Neural progenitor cell (in vitro differentiated cells): ENCODE data around the gene C8A. TPM values are rescaled to one million over a fixed set of nuclear protein-coding genes. Genes with fewer than 3 reads are reported as not detected.

ENCODE experiments used
- DNase-seq: peaks from one replicate; pipeline ENCODE4 v3.0.0-alpha.2; 2016; ENCODE audit warnings: low spot score
- H2AFZ ChIP-seq: fragments of 200-600 bp; sonication (generic); replicated peaks from 2 replicates; pipeline ENCODE4 v1.6.1; 2016; ENCODE audit warnings: antibody characterized with exemption
- H3F3A ChIP-seq: fragments of 200-600 bp; sonication (generic); 2 replicates; pipeline ENCODE4 v1.6.1; 2016; ENCODE audit warnings: antibody characterized with exemption, low read depth
- H3K27ac ChIP-seq: fragments of 200-600 bp; sonication (generic); 2 replicates; pipeline ENCODE4 v1.5.1; 2016; ENCODE audit warnings: mild to moderate bottlenecking
- H3K27me3 ChIP-seq: fragments of 200-600 bp; sonication (generic); 2 replicates; pipeline ENCODE4 v1.6.1; 2016; ENCODE audit warnings: mild to moderate bottlenecking, moderate library complexity
- H3K36me3 ChIP-seq: fragments of 200-600 bp; sonication (generic); 2 replicates; pipeline ENCODE4 v1.5.1; 2016
- H3K4me1 ChIP-seq: fragments of 200-600 bp; sonication (generic); 2 replicates; pipeline ENCODE4 v1.6.1; 2016; ENCODE audit warnings: mixed run types
- H3K4me2 ChIP-seq: fragments of 200-600 bp; sonication (generic); 2 replicates; pipeline ENCODE4 v1.6.1; 2016
- H3K4me3 ChIP-seq: fragments of 200-600 bp; sonication (generic); 2 replicates; pipeline ENCODE4 v1.5.1; 2016
- H3K79me2 ChIP-seq: fragments of 200-600 bp; sonication (generic); 2 replicates; pipeline ENCODE4 v1.6.1; 2016; ENCODE audit warnings: low read depth
- H3K9ac ChIP-seq: fragments of 200-600 bp; sonication (generic); 2 replicates; pipeline ENCODE4 v1.6.1; 2016
- H3K9me3 ChIP-seq: fragments of 200-600 bp; sonication (generic); 2 replicates; pipeline ENCODE4 v1.5.1; 2016; ENCODE audit warnings: low read depth
- H4K20me1 ChIP-seq: fragments of 200-600 bp; sonication (generic); 2 replicates; pipeline ENCODE4 v1.6.1; 2016; ENCODE audit warnings: low read depth
- H3K27ac Mint-ChIP-seq: 3 replicates; pipeline ENCODE4 v1.8.0; 2021; ENCODE audit warnings: mixed read lengths
- H3K27me3 Mint-ChIP-seq: 2 replicates; pipeline ENCODE4 v1.8.0; 2022; ENCODE audit warnings: low read depth, mild to moderate bottlenecking, inconsistent platforms, moderate library complexity, mixed read lengths; ENCODE audit not compliant: insufficient read depth
- H3K36me3 Mint-ChIP-seq: 3 replicates; pipeline ENCODE4 v1.8.0; 2021; ENCODE audit warnings: mixed read lengths
- H3K4me1 Mint-ChIP-seq: 3 replicates; pipeline ENCODE4 v1.8.0; 2021; ENCODE audit warnings: mixed read lengths
- H3K4me3 Mint-ChIP-seq: 3 replicates; pipeline ENCODE4 v1.8.0; 2021; ENCODE audit warnings: mild to moderate bottlenecking, moderate library complexity, mixed read lengths
- H3K9me3 Mint-ChIP-seq: 3 replicates; pipeline ENCODE4 v1.8.0; 2020; ENCODE audit warnings: mixed read lengths
- EZH2 ChIP-seq: fragments of 200-600 bp; sonication (generic); IDR thresholded peaks from 2 replicates; pipeline ENCODE4 v1.6.1; 2017; ENCODE audit warnings: antibody characterized with exemption, mild to moderate bottlenecking, moderate library complexity
- EZH2phosphoT487 ChIP-seq: fragments of 200-600 bp; sonication (generic); IDR thresholded peaks from 2 replicates; pipeline ENCODE4 v1.6.1; 2017; ENCODE audit warnings: antibody characterized with exemption
- total RNA-seq: library from RNA; depleted of rRNA; stranded (reverse); fragments of >200 nt; gene quantifications from 2 replicates; pipeline ENCODE4 v1.2.3, GENCODE V29; 2015; ENCODE audit warnings: low replicate concordance
- TF ChIP-seq, protein P1 (sequence below): fragments of 200-600 bp; sonication (generic); IDR thresholded peaks from 2 replicates; pipeline ENCODE4 v1.5.1; 2017; ENCODE audit warnings: antibody characterized with exemption, mild to moderate bottlenecking

The C8A gene
- total RNA-seq, 1 donor from 2014 or later, result not detected

DNA sequence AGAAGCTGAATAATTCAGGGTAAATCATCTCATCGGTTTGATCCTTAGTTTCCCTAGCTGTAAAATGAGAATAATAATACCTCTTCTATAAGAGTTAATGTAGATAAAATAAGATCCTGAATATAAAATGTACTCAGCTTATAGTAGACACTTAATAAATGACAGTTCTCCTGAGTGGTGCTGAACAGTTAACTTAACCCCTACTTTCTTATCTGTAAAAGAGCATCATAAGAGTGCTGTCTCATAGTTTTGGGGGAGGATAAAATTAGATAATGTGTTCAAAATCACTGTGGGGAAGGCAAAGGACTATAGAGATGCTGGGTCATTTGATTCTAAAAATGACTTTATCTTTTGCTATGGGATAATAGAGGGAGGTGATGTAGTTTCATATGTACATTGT, 593 bp downstream of the C8A start:
- Mint-ChIP-seq H3K27me3 (peaks cover 7% of the 10 kb centered on the region), H3K9me3 (no peaks in the 10 kb centered on the region), H3K4me1 (peaks cover 8% of the 10 kb centered on the region), H3K36me3 (no peaks in the 10 kb centered on the region), H3K4me3 (no peak overlapping the region), H3K27ac (no peak overlapping the region)
- no peaks in the 10 kb centered on the region for H3K36me3 ChIP-seq
- TF ChIP-seq, protein P1, sequence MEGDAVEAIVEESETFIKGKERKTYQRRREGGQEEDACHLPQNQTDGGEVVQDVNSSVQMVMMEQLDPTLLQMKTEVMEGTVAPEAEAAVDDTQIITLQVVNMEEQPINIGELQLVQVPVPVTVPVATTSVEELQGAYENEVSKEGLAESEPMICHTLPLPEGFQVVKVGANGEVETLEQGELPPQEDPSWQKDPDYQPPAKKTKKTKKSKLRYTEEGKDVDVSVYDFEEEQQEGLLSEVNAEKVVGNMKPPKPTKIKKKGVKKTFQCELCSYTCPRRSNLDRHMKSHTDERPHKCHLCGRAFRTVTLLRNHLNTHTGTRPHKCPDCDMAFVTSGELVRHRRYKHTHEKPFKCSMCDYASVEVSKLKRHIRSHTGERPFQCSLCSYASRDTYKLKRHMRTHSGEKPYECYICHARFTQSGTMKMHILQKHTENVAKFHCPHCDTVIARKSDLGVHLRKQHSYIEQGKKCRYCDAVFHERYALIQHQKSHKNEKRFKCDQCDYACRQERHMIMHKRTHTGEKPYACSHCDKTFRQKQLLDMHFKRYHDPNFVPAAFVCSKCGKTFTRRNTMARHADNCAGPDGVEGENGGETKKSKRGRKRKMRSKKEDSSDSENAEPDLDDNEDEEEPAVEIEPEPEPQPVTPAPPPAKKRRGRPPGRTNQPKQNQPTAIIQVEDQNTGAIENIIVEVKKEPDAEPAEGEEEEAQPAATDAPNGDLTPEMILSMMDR, result no peak
- H3K27ac ChIP-seq, result no peak overlapping the region
- peaks cover 3% of the 10 kb centered on the region for H3K4me1 ChIP-seq
- no peaks in the 10 kb centered on the region for H3F3A ChIP-seq
- no peaks in the 10 kb centered on the region for H3K79me2 ChIP-seq
- no peak overlapping the region for H3K4me3 ChIP-seq
- H3K9me3 ChIP-seq, result no peaks in the 10 kb centered on the region
- no peak overlapping the region for H3K4me2 ChIP-seq
- H3K9ac ChIP-seq, result no peak overlapping the region
- H2AFZ ChIP-seq, result no peak overlapping the region
- no peak for DNase-seq
- H3K27me3 ChIP-seq, result no peaks in the 10 kb centered on the region
- no peaks in the 10 kb centered on the region for H4K20me1 ChIP-seq

DNA sequence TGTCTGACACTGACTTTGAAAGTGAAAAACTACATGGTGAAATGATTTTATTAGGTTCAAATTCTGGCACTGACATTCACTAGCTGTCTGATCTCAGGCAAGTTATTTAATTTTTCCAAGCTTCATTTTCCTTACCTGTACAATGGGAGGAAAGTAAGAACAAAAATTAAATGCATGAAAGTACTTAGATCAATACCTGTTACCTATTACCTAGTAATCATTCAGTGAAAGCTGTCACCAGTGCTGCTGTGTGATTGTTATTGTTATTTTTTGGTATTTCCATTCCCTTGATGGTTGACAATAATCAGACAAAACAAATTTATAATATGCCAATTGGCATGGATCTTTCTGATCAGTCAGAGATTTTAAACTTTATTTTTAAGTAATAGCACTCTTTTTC, 1.6 kb downstream of the C8A start:
- Histone ChIP-seq H3K27me3 (no peaks in the 10 kb centered on the region), H3K9ac (no peak overlapping the region), H3K36me3 (no peaks in the 10 kb centered on the region), H3K9me3 (no peaks in the 10 kb centered on the region), H3K79me2 (no peaks in the 10 kb centered on the region), H3K4me3 (no peak overlapping the region), H3K4me2 (no peak overlapping the region), H2AFZ (no peak overlapping the region), H3K4me1 (no peaks in the 10 kb centered on the region), H3K27ac (no peak overlapping the region), H4K20me1 (no peaks in the 10 kb centered on the region), H3F3A (no peaks in the 10 kb centered on the region)
- Mint-ChIP-seq H3K4me3 (no peak overlapping the region), H3K36me3 (no peaks in the 10 kb centered on the region), H3K27ac (no peak overlapping the region), H3K27me3 (peaks cover 7% of the 10 kb centered on the region), H3K9me3 (no peaks in the 10 kb centered on the region), H3K4me1 (peaks cover 3% of the 10 kb centered on the region)
- DNase-seq, result no peak
- TF ChIP-seq EZH2, result no peak
- no peak for TF ChIP-seq EZH2phosphoT487
- TF ChIP-seq, protein P1, result no peak

DNA sequence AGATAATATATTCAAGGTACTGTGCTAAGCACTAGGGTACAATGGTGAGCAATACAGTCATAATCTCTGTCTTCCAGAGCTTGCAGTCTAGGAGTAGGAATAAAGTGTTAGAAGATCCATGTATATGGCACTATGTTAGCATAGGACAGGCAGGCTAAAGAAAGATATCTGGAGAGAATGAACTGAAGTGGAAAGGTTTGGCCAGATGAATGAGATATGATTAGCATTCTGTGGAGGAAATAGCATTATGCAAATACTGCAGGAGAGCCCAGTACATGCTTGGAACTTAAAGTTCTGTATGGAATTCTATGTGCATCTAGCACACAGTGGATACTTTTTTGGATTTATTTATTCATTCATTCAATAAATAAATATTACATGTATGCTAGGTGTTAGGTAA, 4.7 kb downstream of the C8A start:
- H3K79me2 ChIP-seq, result no peaks in the 10 kb centered on the region
- no peak overlapping the region for H2AFZ ChIP-seq
- no peaks in the 10 kb centered on the region for H3K36me3 ChIP-seq
- H3K27ac ChIP-seq, result no peak overlapping the region
- H3K9ac ChIP-seq, result no peak overlapping the region
- no peaks in the 10 kb centered on the region for H3K9me3 ChIP-seq
- H3K4me3 Mint-ChIP-seq, result no peak overlapping the region
- no peak overlapping the region for H3K27ac Mint-ChIP-seq
- H3K27me3 ChIP-seq, result no peaks in the 10 kb centered on the region
- H3K4me2 ChIP-seq, result no peak overlapping the region
- no peak for DNase-seq
- TF ChIP-seq, protein P1, result no peak
- TF ChIP-seq EZH2, result no peak
- no peak for TF ChIP-seq EZH2phosphoT487
- H3K4me1 Mint-ChIP-seq, result no peaks in the 10 kb centered on the region
- H3K4me3 ChIP-seq, result no peak overlapping the region
- no peaks in the 10 kb centered on the region for H4K20me1 ChIP-seq
- H3K9me3 Mint-ChIP-seq, result no peaks in the 10 kb centered on the region
- no peaks in the 10 kb centered on the region for H3K27me3 Mint-ChIP-seq
- H3K36me3 Mint-ChIP-seq, result no peaks in the 10 kb centered on the region
- no peaks in the 10 kb centered on the region for H3F3A ChIP-seq
- no peaks in the 10 kb centered on the region for H3K4me1 ChIP-seq
